K562 (cell line): ENCODE data around the gene CDIPT. TPM values are rescaled to one million over a fixed set of nuclear protein-coding genes. Genes with fewer than 3 reads are reported as not detected.

Experiments used
- ATAC-seq: fragments of 200-7000 bp; cut with Tn5 transposase; 3 replicates; pipeline ENCODE4 v1.9.1; 2020; ENCODE audit warnings: moderate library complexity
- BruUV-seq: library from RNA; stranded (reverse); fragments of 400-500 nt; replicated peaks from 2 replicates; lab custom pipeline; 2021; lab: Mats Ljungman, UMichigan
- CTCF ChIA-PET: fragments of 300-600 bp; formaldehyde crosslinking; extraction: SDS; loops from one replicate; lab custom pipeline; 2021; ENCODE audit warnings: low intra/inter-chr PET ratio; lab: Yijun Ruan, JAX
- POLR2A ChIA-PET: fragments of 300-600, 350-650 bp; sonication (Branson Sonifier 250); formaldehyde crosslinking; extraction: SDS; loops from one replicate; lab custom pipeline; 2021; ENCODE audit warnings: antibody characterized with exemption, inconsistent platforms; lab: Yijun Ruan, JAX
- DNase-seq, 4 experiments: peaks; one replicate each; pipeline versions ENCODE4 v3.0.0 to v3.0.0-alpha.2; 2011 to 2018; ENCODE audit warnings: low spot score in 3 of 4, mixed read lengths in 3 of 4; ENCODE audit errors: extremely low read depth in 1 of 4
- FAIRE-seq: peaks from 2 replicates; lab custom pipeline; 2011; peaks lifted over from hg19 to GRCh38; lab: Jason Lieb, UNC
- H2AFZ ChIP-seq: 2 replicates; pipeline ENCODE4 v1.6.0; 2011; ENCODE audit warnings: low read depth, low read length, control low read depth, inconsistent platforms
- H3K27ac ChIP-seq: fragments of 200-600 bp; 3 replicates; pipeline ENCODE4 v1.8.0; 2011; ENCODE audit warnings: low read depth, mild to moderate bottlenecking, control low read depth, inconsistent platforms, low read length, moderate library complexity, mixed read lengths; ENCODE audit errors: extremely low read depth
- H3K27me3 ChIP-seq, 2 experiments: fragments of 300-600 bp in 1 of 2; 2 replicates in 1 of 2; 3 replicates in 1 of 2; pipeline versions ENCODE4 v1.6.0 to v1.8.0; 2011; ENCODE audit warnings: inconsistent platforms in 2 of 2, low read length in 2 of 2, mild to moderate bottlenecking in 1 of 2, mixed read lengths in 1 of 2, moderate library complexity in 1 of 2; ENCODE audit not compliant: control insufficient read depth in 2 of 2, insufficient read depth in 2 of 2
- H3K36me3 ChIP-seq: fragments of 300-600 bp; 3 replicates; pipeline ENCODE4 v1.8.0; 2011; ENCODE audit warnings: mild to moderate bottlenecking, low read length, inconsistent platforms; ENCODE audit not compliant: control insufficient read depth, insufficient read depth
- H3K4me1 ChIP-seq, 2 experiments: fragments of 200-600 bp in 1 of 2; replicated peaks in 1 of 2; 2 replicates in 1 of 2; 3 replicates in 1 of 2; pipeline versions ENCODE4 v1.5.1 to v1.8.0; 2011; ENCODE audit warnings: inconsistent platforms in 2 of 2, low read length in 2 of 2, mild to moderate bottlenecking in 1 of 2, mixed read lengths in 1 of 2, moderate library complexity in 1 of 2; ENCODE audit not compliant: control insufficient read depth in 2 of 2, insufficient read depth in 2 of 2
- H3K4me2 ChIP-seq: 2 replicates; pipeline ENCODE4 v1.6.1; 2011; ENCODE audit warnings: low read length, control low read depth, inconsistent platforms, mixed read lengths; ENCODE audit not compliant: insufficient read depth
- H3K4me3 ChIP-seq: fragments of 200-600 bp; sonication (generic), shearing (Covaris generic); 2 replicates; pipeline ENCODE4 v1.5.1; 2016; ENCODE audit warnings: control low read depth, inconsistent platforms
- H3K79me2 ChIP-seq: fragments of 200-600 bp; 3 replicates; pipeline ENCODE4 v1.8.0; 2011; ENCODE audit warnings: low read length, inconsistent platforms; ENCODE audit not compliant: control insufficient read depth, insufficient read depth
- H3K9ac ChIP-seq, 2 experiments: 2 replicates each; pipeline versions ENCODE4 v1.6.0 to v1.6.1; 2011; ENCODE audit warnings: low read depth in 2 of 2, low read length in 2 of 2, control low read depth in 1 of 2, inconsistent platforms in 1 of 2, mild to moderate bottlenecking in 1 of 2, mixed read lengths in 1 of 2; ENCODE audit not compliant: insufficient read depth in 1 of 2
- H3K9me1 ChIP-seq: one replicate; pipeline ENCODE4 v1.6.0; 2011; ENCODE audit warnings: inconsistent platforms, mild to moderate bottlenecking, low read length, moderate library complexity; ENCODE audit not compliant: control insufficient read depth, insufficient read depth
- H3K9me3 ChIP-seq: replicated peaks from 2 replicates; pipeline ENCODE4 v1.5.1; 2011; ENCODE audit warnings: low read depth, low read length, inconsistent platforms; ENCODE audit not compliant: control insufficient read depth, insufficient read depth
- H4K20me1 ChIP-seq: replicated peaks from 2 replicates; pipeline ENCODE4 v1.6.1; 2011; ENCODE audit warnings: low read length, inconsistent platforms, mixed read lengths; ENCODE audit not compliant: control insufficient read depth, insufficient read depth
- CREB3L1 ChIP-seq: fragments of 450-650 bp; IDR thresholded peaks from 2 replicates; pipeline ENCODE4 v1.6.1; 2014; ENCODE audit warnings: low read depth, mild to moderate bottlenecking, moderate library complexity, borderline replicate concordance
- ERF ChIP-seq: fragments of 450-650 bp; formaldehyde crosslinking; IDR thresholded peaks from 2 replicates; pipeline ENCODE4 v1.4.0; 2020; ENCODE audit warnings: mild to moderate bottlenecking, mixed read lengths
- EZH2 ChIP-seq: IDR thresholded peaks from 2 replicates; pipeline ENCODE4 v1.6.1; 2012; ENCODE audit warnings: low read depth, mild to moderate bottlenecking, inconsistent platforms, low read length, borderline replicate concordance
- HBP1 ChIP-seq: fragments of 450-650 bp; formaldehyde crosslinking; IDR thresholded peaks from 2 replicates; pipeline ENCODE4 v1.4.0; 2022; ENCODE audit warnings: missing genetic modification characterization
- L3MBTL2 ChIP-seq: fragments of 450-650 bp; IDR thresholded peaks from 2 replicates; pipeline ENCODE4 v1.6.1; 2016; ENCODE audit warnings: mild to moderate bottlenecking, moderate library complexity
- MAZ ChIP-seq, 2 experiments: fragments of 450-650 bp in 1 of 2; sonication (generic) in 1 of 2; formaldehyde crosslinking; IDR thresholded peaks in 1 of 2; conservative IDR thresholded peaks in 1 of 2; 2 replicates each; pipeline versions ENCODE4 v1.4.0 to v1.5.0; 2020; ENCODE audit warnings: mild to moderate bottlenecking in 1 of 2, missing genetic modification reagents in 1 of 2
- MCM2 ChIP-seq: fragments of 450-650 bp; IDR thresholded peaks from 2 replicates; pipeline ENCODE4 v1.6.1; 2017; ENCODE audit warnings: low read depth, mild to moderate bottlenecking
- RREB1 ChIP-seq: fragments of 250-450 bp; sonication (Bioruptor Pico); IDR thresholded peaks from 2 replicates; pipeline ENCODE4 v1.4.0; 2020
- SMARCE1 ChIP-seq: fragments of 450-650 bp; IDR thresholded peaks from 2 replicates; pipeline ENCODE4 v1.7.1; 2016; ENCODE audit warnings: mild to moderate bottlenecking
- WGBS: fragments of 100-300 bp; shearing (Covaris generic); methylation state at CpG from one replicate; pipeline ENCODE4 v1.1.6; 2016; ENCODE audit warnings: low coverage, mixed read lengths; ENCODE audit not compliant: insufficient coverage; ENCODE audit errors: missing lambda C conversion rate; 5-methylcytosine and 5-hydroxymethylcytosine counted together
- in situ Hi-C: fragments of 300-500 bp; cut with MboI; formaldehyde crosslinking; loops from 4 replicates; pipeline ENCODE4 v1.15.0; 2018; ENCODE audit warnings: inconsistent platforms, mixed read lengths
- intact Hi-C: fragments of 100-400 bp; cut with micrococcal nuclease; formaldehyde crosslinking; loops from 2 replicates; pipeline ENCODE4 v1.14.2; 2022
- polyA plus RNA-seq, 8 experiments: library from polyadenylated mRNA; depleted of rRNA in 4 of 8; stranded (reverse) in 5 of 8; unstranded in 3 of 8; fragments of >200 nt; fragmentation: Nextera tagmentation in 2 of 8; fragmentation: Illumina TruSeq in 1 of 8; extraction: Ambion mirVana in 2 of 8; extraction: Trizol in 1 of 8; gene quantifications; 2 replicates each; pipeline versions ENCODE4 v1.2.1 to v1.2.3, GENCODE V29; 2011 to 2014; ENCODE audit warnings: inconsistent platforms in 1 of 8, missing spikeins in 1 of 8
- total RNA-seq, 7 experiments: library from RNA; depleted of rRNA in 6 of 7; stranded (reverse); fragments of >200 nt in 6 of 7; fragmentation: Illumina TruSeq in 2 of 7; extraction: Trizol in 2 of 7; gene quantifications; 2 replicates each; pipeline versions ENCODE4 v1.2.1 to v1.2.3, GENCODE V29; 2011 to 2021; ENCODE audit warnings: low replicate concordance in 1 of 7

Gene CDIPT
- total and polyA plus RNA-seq, 9 of the 15 experiments (the other 6 are each of a cell fraction or from before 2014, with no cell fraction given), result 1.3 to 37.0 (median 23.0) TPM

GRCh38 chr16:29816694-29817441, 46.2 kb downstream of the CDIPT start:
- intact Hi-C loops, result loop anchor here (5.0 to 10.0 kb wide), 2 partner anchors 115 to 208 kb away; partner anchors contain the start of gene C16orf92
- Histone ChIP-seq H3K27ac (peak overlapping the region; percentile 71), H3K79me2 (peaks cover 21% of the 10 kb centered on the region), H4K20me1 (no peaks in the 10 kb centered on the region; the same call in 1 of the 2 replicates), H3K4me2 (peak overlapping the region; percentile 78), H3K9me1 (no peaks in the 10 kb centered on the region), H3K27me3 (no peaks in the 10 kb centered on the region), H3K36me3 (peaks cover 23% of the 10 kb centered on the region), H2AFZ (peak overlapping the region; percentile 95), H3K9me3 (no peaks in the 10 kb centered on the region), H3K4me3 (peak overlapping the region; percentile 68), H3K9ac (peak overlapping the region; percentile 62 to 91), H3K4me1 (peaks cover 24 to 69% of the 10 kb centered on the region in 2 experiments)
- ChIA-PET CTCF (interaction anchor here (1.0 to 1.9 kb wide), 2 partner anchors 9 to 116 kb away, joined by 3 to 5 read pairs; no protein-coding TSS in a partner anchor), POLR2A (interaction anchor here (0.6 to 2.5 kb wide), 7 partner anchors 9 to 137 kb away, joined by 3 to 8 read pairs (median 4); no protein-coding TSS in a partner anchor)
- DNase-seq, result peak; percentile 49 to 66 (median 60)
- no TSS peak for BruUV-seq
- FAIRE-seq, result peak; percentile 82
- in situ Hi-C loops, result no loop called here
- 0% methylated on average over 26 of the region's 37 CpGs for WGBS
- ATAC-seq, result peak; percentile 43
- peak; percentile 33; the same call in 1 of the 2 replicates for TF ChIP-seq L3MBTL2
- TF ChIP-seq ERF (CRISPR knock-in tag), result no peak
- TF ChIP-seq SMARCE1, result 0 out of 2 replicates have a peak, but pooled peaks have one; percentile 14
- no peak for TF ChIP-seq CREB3L1
- TF ChIP-seq RREB1 (CRISPR knock-in tag), result peak; percentile 86; the same call in 1 of the 2 replicates
- no peak for TF ChIP-seq EZH2
- TF ChIP-seq HBP1 (CRISPR knock-in tag), result 0 out of 2 replicates have a peak, but pooled peaks have one; percentile 4
- 0 out of 4 replicates have a peak, but pooled peaks have one; percentile 8 to 10 for TF ChIP-seq MAZ (CRISPR knock-in tag; conservative IDR thresholded peaks at IDR 0.05 in 1 of 2, IDR thresholded peaks at IDR 0.05 in 1 of 2)
- TF ChIP-seq MCM2, result no peak
